C4-2B (cell line): ENCODE data around the gene SLC24A3.

Source experiments
- CTCF ChIP-seq: fragments of 450-650 bp; conservative IDR thresholded peaks from 2 replicates; pipeline ENCODE4 v1.5.1; 2017; ENCODE audit warnings: mild to moderate bottlenecking
- ZFX ChIP-seq: fragments of 450-650 bp; IDR thresholded peaks from 2 replicates; pipeline ENCODE4 v1.6.1; 2017

- TF ChIP-seq CTCF (no peak), ZFX (no peak)
These were observed 532.7 kb downstream of the SLC24A3 start for GRCh38 chr20:19745106-19745505.
